Measurements from ENCODE around the gene FRMD4A. TPM values are rescaled to one million over a fixed set of nuclear protein-coding genes. Genes with fewer than 3 reads are reported as not detected.

FRMD4A gene
- total and polyA plus RNA-seq, 2 of the 4 experiments (the other 2 are of a cell fraction): 30.3 to 68.8 TPM

DNA sequence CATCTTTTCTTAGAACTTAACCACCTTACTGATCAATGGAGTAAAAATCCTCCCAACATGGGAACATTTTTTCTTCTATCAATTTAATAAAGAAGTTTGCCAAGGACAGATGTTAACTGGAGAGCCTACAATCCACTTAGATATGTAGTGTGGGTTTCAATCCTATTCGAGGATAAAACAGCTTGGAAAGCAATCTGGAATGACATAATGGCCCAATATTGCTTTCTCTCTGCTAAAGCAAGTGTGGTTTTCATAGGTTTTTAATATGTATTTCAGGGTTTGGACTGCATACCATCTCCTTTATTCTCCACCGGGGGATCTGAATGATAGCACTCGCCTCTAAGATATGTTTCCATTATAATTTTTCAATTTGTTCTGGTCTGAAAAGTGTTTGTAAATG, 594.2 kb downstream of the FRMD4A start:
- in situ Hi-C loops (cut with MboI; ENCODE audit: low sequenced_read_pairs) (no loop called here), intact Hi-C loops (cut with micrococcal nuclease) (no loop called here), dilution Hi-C loops (cut with HindIII; ENCODE audit: low sequenced_read_pairs, unreplicated experiment) (no loop called here)
- H3K4me1 ChIP-seq (ENCODE audit: control insufficient read depth, insufficient read depth, low read length): no peaks in the 10 kb centered on the region
- H2AK9ac ChIP-seq (replicated peaks; ENCODE audit: low read depth, low read length, poor library complexity): no peak overlapping the region
- H3K9ac ChIP-seq (ENCODE audit: low read depth, low read length): no peak overlapping the region
- BruUV-seq (replicated peaks): no TSS peak
- DNase-seq (no peak), ATAC-seq (ENCODE audit: low read depth) (no peak)
- no peak overlapping the region for H3K4me3 ChIP-seq (ENCODE audit: insufficient read depth, low read depth, low read length)
- H3K56ac ChIP-seq (ENCODE audit: extremely low read depth, insufficient read depth, low read length): no peak overlapping the region
- WGBS, 2 experiments (ENCODE audit: extremely low coverage in 2 of 2, insufficient read length in 1 of 2): no CpG with 5 or more reads among the region's 3 CpGs
- H2BK15ac ChIP-seq (ENCODE audit: low read depth, low read length): no peak overlapping the region
- H2BK20ac ChIP-seq (ENCODE audit: low read depth, low read length): no peak overlapping the region
- no peaks in the 10 kb centered on the region for H3K9me3 ChIP-seq (ENCODE audit: control insufficient read depth, insufficient read depth, low read length)
- H2AK5ac ChIP-seq (ENCODE audit: low read depth, low read length): no peak overlapping the region
- no peak overlapping the region for H3K4ac ChIP-seq (ENCODE audit: low read depth, low read length)
- H2AFZ ChIP-seq (replicated peaks; ENCODE audit: low read length, poor library complexity): no peak overlapping the region
- H3K18ac ChIP-seq (ENCODE audit: low read depth, low read length): no peak overlapping the region
- no peaks in the 10 kb centered on the region for H3K27me3 ChIP-seq (ENCODE audit: control insufficient read depth, insufficient read depth, low read length)
- H3K14ac ChIP-seq (replicated peaks; ENCODE audit: low read depth, low read length): no peak overlapping the region
- no peaks in the 10 kb centered on the region; a peak in 1 of 4 replicates for H3K79me1 ChIP-seq (ENCODE audit: low read depth in 1 of 2, low read length in 2 of 2)
- ChIA-PET POLR2A (ENCODE audit: unreplicated experiment) (no interaction called here), CTCF (no interaction called here)
- TF ChIP-seq, protein P1, sequence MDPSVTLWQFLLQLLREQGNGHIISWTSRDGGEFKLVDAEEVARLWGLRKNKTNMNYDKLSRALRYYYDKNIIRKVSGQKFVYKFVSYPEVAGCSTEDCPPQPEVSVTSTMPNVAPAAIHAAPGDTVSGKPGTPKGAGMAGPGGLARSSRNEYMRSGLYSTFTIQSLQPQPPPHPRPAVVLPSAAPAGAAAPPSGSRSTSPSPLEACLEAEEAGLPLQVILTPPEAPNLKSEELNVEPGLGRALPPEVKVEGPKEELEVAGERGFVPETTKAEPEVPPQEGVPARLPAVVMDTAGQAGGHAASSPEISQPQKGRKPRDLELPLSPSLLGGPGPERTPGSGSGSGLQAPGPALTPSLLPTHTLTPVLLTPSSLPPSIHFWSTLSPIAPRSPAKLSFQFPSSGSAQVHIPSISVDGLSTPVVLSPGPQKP (IDR thresholded peaks at IDR 0.05; ENCODE audit: borderline replicate concordance, low read depth, low read length): no peak
- TF ChIP-seq CEBPB (IDR thresholded peaks at IDR 0.05; ENCODE audit: low read depth, low read length) (no peak), SMC3 (IDR thresholded peaks at IDR 0.05; ENCODE audit: low read depth, low read length) (no peak), BHLHE40 (IDR thresholded peaks at IDR 0.05; ENCODE audit: low read depth, low read length) (no peak), MAFK (IDR thresholded peaks at IDR 0.05; ENCODE audit: low read depth, low read length) (no peak), MXI1 (IDR thresholded peaks at IDR 0.05; ENCODE audit: borderline replicate concordance, low read depth, low read length) (no peak), POLR2A (IDR thresholded peaks at IDR 0.05; ENCODE audit: low read depth, low read length) (no peak), FOS (IDR thresholded peaks at IDR 0.05; ENCODE audit: low read depth, low read length) (no peak), RAD21 (IDR thresholded peaks at IDR 0.05; ENCODE audit: low read length) (no peak), RCOR1 (IDR thresholded peaks at IDR 0.05; ENCODE audit: insufficient replicate concordance, low read length) (no peak), CHD1 (IDR thresholded peaks at IDR 0.05; ENCODE audit: low read depth, low read length) (no peak)
- TF ChIP-seq, protein P2, sequence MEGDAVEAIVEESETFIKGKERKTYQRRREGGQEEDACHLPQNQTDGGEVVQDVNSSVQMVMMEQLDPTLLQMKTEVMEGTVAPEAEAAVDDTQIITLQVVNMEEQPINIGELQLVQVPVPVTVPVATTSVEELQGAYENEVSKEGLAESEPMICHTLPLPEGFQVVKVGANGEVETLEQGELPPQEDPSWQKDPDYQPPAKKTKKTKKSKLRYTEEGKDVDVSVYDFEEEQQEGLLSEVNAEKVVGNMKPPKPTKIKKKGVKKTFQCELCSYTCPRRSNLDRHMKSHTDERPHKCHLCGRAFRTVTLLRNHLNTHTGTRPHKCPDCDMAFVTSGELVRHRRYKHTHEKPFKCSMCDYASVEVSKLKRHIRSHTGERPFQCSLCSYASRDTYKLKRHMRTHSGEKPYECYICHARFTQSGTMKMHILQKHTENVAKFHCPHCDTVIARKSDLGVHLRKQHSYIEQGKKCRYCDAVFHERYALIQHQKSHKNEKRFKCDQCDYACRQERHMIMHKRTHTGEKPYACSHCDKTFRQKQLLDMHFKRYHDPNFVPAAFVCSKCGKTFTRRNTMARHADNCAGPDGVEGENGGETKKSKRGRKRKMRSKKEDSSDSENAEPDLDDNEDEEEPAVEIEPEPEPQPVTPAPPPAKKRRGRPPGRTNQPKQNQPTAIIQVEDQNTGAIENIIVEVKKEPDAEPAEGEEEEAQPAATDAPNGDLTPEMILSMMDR (conservative IDR thresholded peaks at IDR 0.05; ENCODE audit: low read depth, low read length): no peak
- H4K91ac ChIP-seq (ENCODE audit: insufficient read depth, low read depth, low read length): no peak overlapping the region
- no peak overlapping the region for H3K4me2 ChIP-seq (ENCODE audit: low read depth, low read length)
- H3K9me1 ChIP-seq (ENCODE audit: insufficient read depth, low read length): peaks cover 3% of the 10 kb centered on the region; the same call in 1 of the 2 replicates
- no peak overlapping the region for H2BK120ac ChIP-seq (ENCODE audit: low read depth, low read length)
- H4K20me1 ChIP-seq (ENCODE audit: insufficient read depth, low read length): no peaks in the 10 kb centered on the region
- peaks cover 19% of the 10 kb centered on the region for H3K36me3 ChIP-seq (ENCODE audit: control insufficient read depth, insufficient read depth, low read length)
- no peak overlapping the region for H2BK5ac ChIP-seq (ENCODE audit: low read depth, low read length, poor library complexity, severe bottlenecking)
- H3K23ac ChIP-seq (ENCODE audit: low read depth, low read length): no peak overlapping the region
- no peak overlapping the region for H4K5ac ChIP-seq (ENCODE audit: low read depth, low read length)
- H4K8ac ChIP-seq (ENCODE audit: low read depth in 2 of 2, low read length in 2 of 2): no peak overlapping the region
- no peak overlapping the region for H3K27ac ChIP-seq (ENCODE audit: insufficient read depth, low read length)

Measured in IMR-90 (cell line).